NB4 (cell line): Measurements from ENCODE around the gene GLRA3.

ENCODE experiments used
- DNase-seq: peaks from one replicate; pipeline ENCODE4 v3.0.0; 2010; ENCODE audit warnings: low read depth
- H3K4me3 ChIP-seq: one replicate; pipeline ENCODE4 v1.5.1; 2011; ENCODE audit warnings: mild to moderate bottlenecking, low read depth, low read length, moderate library complexity
- CTCF ChIP-seq: IDR thresholded peaks from one replicate; pipeline ENCODE4 v1.5.1; 2012; ENCODE audit warnings: low read depth, low read length
- MAX ChIP-seq: IDR thresholded peaks from 2 replicates; pipeline ENCODE4 v1.6.1; 2011; ENCODE audit warnings: low read depth, low read length
- MYC ChIP-seq: IDR thresholded peaks from 2 replicates; pipeline ENCODE4 v1.6.1; 2011; ENCODE audit warnings: low read depth, low read length
- POLR2A ChIP-seq: IDR thresholded peaks from 2 replicates; pipeline ENCODE4 v1.6.1; 2011; ENCODE audit warnings: mild to moderate bottlenecking; ENCODE audit not compliant: insufficient read length; ENCODE audit errors: extremely low read depth

Gene GLRA3

GRCh38 chr4:174835536-174835935, 6.5 kb upstream of the GLRA3 start:
- no peak for DNase-seq
- TF ChIP-seq POLR2A: no peak
- no peak overlapping the region for H3K4me3 ChIP-seq

DNA sequence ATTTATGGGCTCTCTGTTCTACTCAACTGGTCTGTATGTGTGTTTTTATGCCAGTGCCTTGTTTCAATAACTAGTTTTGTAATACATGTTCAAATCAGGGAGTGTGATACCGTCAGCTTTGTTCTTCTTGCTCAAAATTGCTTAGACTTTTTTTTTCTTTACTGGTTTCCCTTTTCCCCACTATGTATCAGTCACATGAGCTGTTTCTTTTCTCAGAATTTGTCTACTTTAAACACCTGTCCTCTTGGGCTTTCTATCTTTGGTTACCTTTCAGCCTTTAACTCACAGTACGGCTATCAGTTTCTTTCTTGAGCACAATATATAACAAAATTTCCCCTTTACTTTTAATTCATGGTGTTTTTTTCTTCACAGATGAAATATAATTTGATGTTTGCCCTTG, 5.4 kb upstream of the GLRA3 start:
- no peak overlapping the region for H3K4me3 ChIP-seq
- DNase-seq: no peak
- TF ChIP-seq POLR2A (no peak), MAX (no peak), MYC (no peak), CTCF (no peak)

DNA sequence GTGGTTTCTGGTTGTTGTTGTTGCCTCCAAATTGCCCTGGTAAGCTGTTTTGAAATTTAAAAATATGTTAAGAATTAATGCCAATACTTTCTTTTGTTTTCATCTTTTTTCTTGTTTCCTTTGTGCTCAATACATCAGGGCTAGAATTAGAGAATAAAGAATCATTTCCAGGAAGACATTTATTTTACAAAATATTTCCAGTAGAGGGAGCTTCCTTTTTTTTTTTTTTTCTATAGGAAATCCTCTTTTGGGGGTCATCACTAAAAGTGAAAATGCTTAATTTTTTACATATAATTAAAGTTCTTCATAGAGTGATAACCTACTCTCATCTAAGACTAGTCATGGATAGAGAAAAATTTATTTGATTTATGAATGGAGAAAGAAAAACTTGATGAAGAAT, 2.4 kb downstream of the GLRA3 start:
- no peak overlapping the region for H3K4me3 ChIP-seq
- no peak for DNase-seq
- TF ChIP-seq POLR2A (no peak), MAX (no peak), MYC (no peak), CTCF (no peak)

DNA sequence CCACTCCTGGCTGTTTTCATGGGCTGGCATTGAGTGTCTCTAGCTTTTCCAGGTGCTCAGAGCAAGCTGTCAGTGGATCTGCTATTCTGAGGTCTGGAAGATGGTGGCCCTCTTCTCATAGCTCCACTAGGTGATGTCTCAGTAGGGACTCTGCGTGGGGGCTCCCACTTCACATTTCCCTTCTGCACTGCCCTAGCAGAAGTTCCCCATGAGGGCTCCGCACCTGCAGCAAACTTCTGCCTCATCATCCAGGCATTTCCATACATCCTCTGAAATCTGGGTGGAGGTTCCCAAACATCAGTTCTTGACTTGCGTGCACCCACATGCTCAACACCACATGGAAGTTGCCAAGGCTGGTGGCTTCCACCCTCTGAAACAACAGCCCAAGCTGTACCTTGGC, 13.8 kb downstream of the GLRA3 start:
- H3K4me3 ChIP-seq: no peak overlapping the region
- DNase-seq: no peak
- TF ChIP-seq POLR2A (no peak), MYC (no peak), CTCF (no peak), MAX (no peak)

GRCh38 chr4:174813292-174813691, 15.8 kb downstream of the GLRA3 start:
- DNase-seq: no peak
- no peak overlapping the region for H3K4me3 ChIP-seq
- TF ChIP-seq POLR2A: no peak
- no peak for TF ChIP-seq CTCF
- TF ChIP-seq MYC: no peak
- no peak for TF ChIP-seq MAX

DNA sequence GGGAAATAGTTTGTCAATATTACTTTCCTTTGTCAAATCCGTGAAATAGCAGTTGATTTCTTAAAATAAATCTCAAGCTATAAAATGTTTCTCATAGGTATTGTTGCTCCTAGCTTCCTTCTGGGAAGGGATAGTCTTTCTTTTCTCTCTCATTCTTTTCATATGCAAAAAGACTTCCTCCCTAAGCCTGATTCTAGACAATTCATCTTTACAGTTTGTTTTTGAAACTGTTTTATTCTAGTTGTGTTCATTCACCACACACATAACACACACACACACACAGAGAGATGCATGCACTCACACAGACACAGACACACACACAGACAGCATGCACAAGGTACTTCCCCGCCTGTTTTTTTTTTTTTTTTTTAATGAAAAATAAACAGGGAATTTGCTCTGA, 18.2 kb downstream of the GLRA3 start:
- DNase-seq: no peak
- TF ChIP-seq MAX (no peak), MYC (no peak), POLR2A (no peak), CTCF (no peak)
- no peak overlapping the region for H3K4me3 ChIP-seq
